Stimulated activated CD4-positive, alpha-beta T cell treated with anti-CD3 and anti-CD28 coated beads, Interleukin-1b, Interleukin-23, amount 100 ng/mL, for 4 hours (primary cell): ENCODE results near the gene PRRT2.
"Not testable (repeated sequence)": the region's sequence is repeated elsewhere in the genome, so short reads cannot be mapped to it uniquely, and the experiment has no call there.

Source experiments
- DNase-seq, 2 donors: peaks; one replicate each; pipeline ENCODE4 v3.0.0-alpha.2; 2020; ENCODE audit warnings: low read depth in 2 of 2

The PRRT2 gene

GRCh38 chr16:29790949-29791844, 20.8 kb upstream of the PRRT2 start:
- no peak for DNase-seq

DNA sequence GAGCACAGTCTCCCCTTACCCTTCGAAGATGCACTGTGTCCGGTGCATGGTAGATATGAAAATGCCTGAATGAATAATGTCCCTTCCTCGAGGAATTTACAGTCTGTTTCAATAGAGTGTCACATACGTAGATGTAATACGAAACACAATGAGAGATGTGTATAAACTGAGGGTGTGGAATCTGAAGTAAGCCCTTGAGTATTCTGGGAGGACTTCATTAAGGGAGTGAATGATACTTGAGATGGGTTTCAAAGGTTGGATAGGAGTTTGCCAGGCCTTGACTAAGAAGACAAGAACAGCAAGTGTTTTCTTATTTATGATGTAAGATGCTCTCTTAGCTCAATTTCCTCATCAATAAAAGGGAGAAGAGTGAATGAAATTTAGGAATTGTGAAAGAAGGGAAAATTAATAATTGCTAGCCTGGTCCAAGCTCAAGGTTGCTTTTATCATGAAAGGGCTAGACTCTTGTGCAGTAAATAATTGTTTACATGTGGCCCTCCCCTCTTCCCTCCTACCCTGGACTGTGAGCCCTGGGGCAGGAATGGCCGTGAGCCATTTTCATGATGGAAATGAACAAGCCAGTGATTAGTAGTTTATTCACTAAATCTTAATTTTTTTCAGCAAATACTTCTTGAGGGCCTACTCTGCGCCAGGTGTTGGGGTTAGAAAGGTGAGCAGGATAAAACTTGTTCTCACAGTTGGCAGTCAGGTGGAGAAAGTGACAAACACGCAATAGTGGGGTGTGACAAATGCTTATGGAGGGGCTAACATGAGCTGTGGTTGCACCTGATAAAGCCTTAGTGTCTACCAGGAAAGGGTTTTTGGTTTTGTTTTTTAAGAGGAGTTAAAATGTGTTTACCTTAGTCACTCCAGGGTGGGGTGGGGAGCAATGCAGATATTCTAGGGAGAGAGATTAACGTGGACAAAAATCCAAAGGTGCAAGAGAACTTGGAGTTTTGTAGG, 19.9 kb upstream of the PRRT2 start:
- no peak for DNase-seq

DNA sequence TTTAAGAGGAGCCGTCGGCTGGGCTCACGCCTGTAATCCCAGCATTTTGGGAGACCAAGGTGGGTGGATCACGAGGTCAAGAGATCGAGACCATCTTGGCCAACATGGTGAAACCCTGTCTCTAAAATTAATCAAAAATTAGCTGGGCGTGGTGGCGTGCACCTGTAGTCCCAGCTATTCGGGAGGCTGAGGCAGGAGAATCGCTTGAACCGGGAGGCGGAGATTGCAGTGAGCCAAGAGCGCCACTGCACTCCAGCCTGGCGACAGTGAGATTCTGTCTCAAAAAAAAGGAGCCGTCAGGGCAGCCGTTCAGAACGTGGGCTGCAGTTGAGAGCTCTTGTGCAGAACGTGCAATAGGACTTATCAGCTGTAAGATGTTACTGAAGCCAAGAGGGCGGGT, 18.8 kb upstream of the PRRT2 start:
- DNase-seq, result not testable (repeated sequence)

- no peak for DNase-seq
Observed at GRCh38 chr16:29794231-29794710, 17.7 kb upstream of the PRRT2 start.

DNA sequence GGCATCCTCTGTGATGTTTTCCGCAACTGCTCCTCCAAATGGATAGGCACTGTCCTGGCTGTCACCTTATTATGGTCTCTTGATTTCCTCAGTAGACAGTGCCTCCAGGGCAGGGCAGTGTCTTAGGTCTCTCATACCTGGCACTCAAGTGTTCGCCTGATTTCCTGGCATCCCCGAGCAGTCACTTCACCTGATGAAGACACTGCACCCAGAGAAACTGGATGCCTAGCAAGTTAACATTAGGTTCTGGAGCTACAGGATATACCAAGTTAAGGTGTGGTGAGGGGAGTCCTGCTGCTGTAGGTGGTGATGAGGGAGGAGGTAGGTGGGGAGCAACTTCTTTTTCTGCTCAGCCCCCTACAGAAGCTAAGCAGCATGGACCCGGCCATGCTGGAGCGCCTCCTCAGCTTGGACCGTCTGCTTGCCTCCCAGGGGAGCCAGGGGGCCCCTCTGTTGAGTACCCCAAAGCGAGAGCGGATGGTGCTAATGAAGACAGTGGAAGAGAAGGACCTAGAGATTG, 9.5 kb upstream of the PRRT2 start:
- no peak for DNase-seq

- no peak for DNase-seq
Observed at GRCh38 chr16:29804020-29804419, 8.0 kb upstream of the PRRT2 start.

GRCh38 chr16:29804455-29805231, 7.3 kb upstream of the PRRT2 start:
- no peak for DNase-seq

GRCh38 chr16:29805232-29806098, 6.5 kb upstream of the PRRT2 start:
- peak; percentile 96 to 97 for DNase-seq

DNA sequence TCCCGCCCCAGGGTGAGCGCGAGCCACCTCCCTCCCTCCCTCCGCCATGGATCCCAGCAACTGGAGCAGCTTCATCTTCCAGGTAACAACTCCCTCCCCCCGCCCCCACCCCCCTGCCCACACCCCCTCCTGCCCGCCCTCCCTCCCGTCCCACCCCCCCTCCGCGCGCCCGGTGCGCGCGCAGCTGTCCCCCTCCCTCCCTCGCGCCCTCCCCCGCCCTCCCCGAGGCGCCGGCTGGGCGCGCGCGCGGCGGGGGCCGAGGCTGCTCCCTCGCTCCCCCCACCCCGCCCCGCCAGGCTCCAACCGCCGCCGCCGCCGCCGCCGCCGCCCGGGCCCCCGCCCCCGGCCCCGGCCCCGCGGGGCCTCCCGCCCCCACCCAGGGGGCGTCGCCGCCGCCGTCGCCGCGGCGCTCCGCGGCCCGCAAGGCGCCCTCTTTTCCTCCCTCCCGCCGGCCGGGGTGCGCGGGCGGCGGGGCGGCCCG, 5.9 kb upstream of the PRRT2 start, which contains the start of gene MAZ:
Gene MAZ, plus strand, starts transcription at position 431 of the 481 bp plus-strand sequence. CDS start 173 bp downstream, outside the sequence.
- peak; percentile 80 for DNase-seq

DNA sequence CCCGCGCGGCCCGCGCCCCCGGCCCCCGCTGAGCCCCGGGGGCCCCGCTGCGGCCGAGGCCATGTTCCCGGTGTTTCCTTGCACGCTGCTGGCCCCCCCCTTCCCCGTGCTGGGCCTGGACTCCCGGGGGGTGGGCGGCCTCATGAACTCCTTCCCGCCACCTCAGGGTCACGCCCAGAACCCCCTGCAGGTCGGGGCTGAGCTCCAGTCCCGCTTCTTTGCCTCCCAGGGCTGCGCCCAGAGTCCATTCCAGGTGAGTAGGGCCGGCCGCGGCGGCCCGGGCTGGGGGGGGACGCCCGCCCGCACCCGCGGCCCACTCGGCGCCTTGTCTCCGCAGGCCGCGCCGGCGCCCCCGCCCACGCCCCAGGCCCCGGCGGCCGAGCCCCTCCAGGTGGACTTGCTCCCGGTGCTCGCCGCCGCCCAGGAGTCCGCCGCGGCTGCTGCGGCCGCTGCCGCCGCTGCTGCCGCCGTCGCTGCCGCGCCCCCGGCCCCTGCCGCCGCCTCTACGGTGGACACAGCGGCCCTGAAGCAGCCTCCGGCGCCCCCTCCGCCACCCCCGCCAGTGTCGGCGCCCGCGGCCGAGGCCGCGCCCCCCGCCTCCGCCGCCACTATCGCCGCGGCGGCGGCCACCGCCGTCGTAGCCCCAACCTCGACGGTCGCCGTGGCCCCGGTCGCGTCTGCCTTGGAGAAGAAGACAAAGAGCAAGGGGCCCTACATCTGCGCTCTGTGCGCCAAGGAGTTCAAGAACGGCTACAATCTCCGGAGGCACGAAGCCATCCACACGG, 5.2 kb upstream of the PRRT2 start:
- peak in 1 of 2 donors; percentile 57 for DNase-seq

- DNase-seq, result peak; percentile 77 to 81
Observed at GRCh38 chr16:29807426-29808218, 4.4 kb upstream of the PRRT2 start.

DNA sequence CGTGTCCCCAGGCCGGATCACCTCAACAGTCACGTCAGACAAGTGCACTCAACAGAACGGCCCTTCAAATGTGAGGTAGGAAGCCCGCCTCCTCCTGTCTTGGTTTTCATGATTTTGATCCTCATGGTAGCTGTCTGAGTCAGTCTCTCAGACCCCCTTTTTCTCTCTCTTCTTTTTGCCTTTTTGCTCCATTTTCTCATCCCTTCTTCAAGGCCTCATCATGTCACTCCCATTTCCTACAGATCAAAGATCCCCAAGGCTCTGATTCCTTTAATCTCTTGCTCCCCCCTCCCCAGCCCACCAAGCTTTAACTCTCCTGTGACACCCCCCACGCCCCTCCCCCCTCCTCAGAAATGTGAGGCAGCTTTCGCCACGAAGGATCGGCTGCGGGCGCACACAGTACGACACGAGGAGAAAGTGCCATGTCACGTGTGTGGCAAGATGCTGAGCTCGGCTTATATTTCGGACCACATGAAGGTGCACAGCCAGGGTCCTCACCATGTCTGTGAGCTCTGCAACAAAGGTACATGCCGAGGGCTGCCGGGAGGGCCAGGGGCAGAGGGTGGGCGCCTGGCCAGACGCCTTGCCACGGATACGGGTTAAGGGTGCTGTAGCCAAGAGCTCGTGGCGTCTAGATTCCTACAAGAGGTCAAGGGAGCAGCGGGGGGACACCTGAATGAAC, 3.6 kb upstream of the PRRT2 start:
- no peak for DNase-seq

- DNase-seq, result no peak
Observed at GRCh38 chr16:29809031-29809747, 2.8 kb upstream of the PRRT2 start.

- DNase-seq, result no peak
Observed at GRCh38 chr16:29809850-29810698, 1.9 kb upstream of the PRRT2 start.

- no peak for DNase-seq
Observed at GRCh38 chr16:29810699-29811169, 1.3 kb upstream of the PRRT2 start.
